ENCODE results near the gene KIAA0232. TPM values are rescaled to one million over a fixed set of nuclear protein-coding genes. Genes with fewer than 3 reads are reported as not detected.
A peak's percentile ranks its signal among the peaks of the same experiment; 100 is the strongest.

KIAA0232 gene
- total and polyA plus RNA-seq, 9 of the 15 experiments (the other 6 are each of a cell fraction or from before 2014, with no cell fraction given), result 3.5 to 17.4 (median 13.0) TPM

- TF ChIP-seq AFF4 (CRISPR knock-in tag; IDR thresholded peaks at IDR 0.05), result 0 out of 2 replicates have a peak, but pooled peaks have one; percentile 27
Measured at GRCh38 chr4:6909970-6910339, 127.4 kb downstream of the KIAA0232 start (continued).

- H3K9ac ChIP-seq (ENCODE audit: insufficient read depth in 1 of 2, low read depth in 2 of 2, low read length in 2 of 2), result peak overlapping the region; percentile 93 to 98
- under 1% methylated on average over 31 of the region's 31 CpGs for WGBS (ENCODE audit: insufficient coverage, low coverage, missing lambda C conversion rate)
- ChIA-PET POLR2A (interaction anchor here (0.6 to 3.9 kb wide), 11 partner anchors 13 to 272 kb away, joined by 3 to 17 read pairs (median 3); partner anchors contain the start of gene TADA2B), CTCF (ENCODE audit: low intra/inter-chr PET ratio) (interaction anchor here (0.6 to 1.4 kb wide), 3 partner anchors 16 to 160 kb away, joined by 3 to 6 read pairs (median 3); partner anchors contain the start of gene TADA2B)
- BruUV-seq (replicated peaks), result no TSS peak
- in situ Hi-C loops (cut with MboI), result no loop called here
- H3K27me3 ChIP-seq (ENCODE audit: control insufficient read depth in 2 of 2, insufficient read depth in 2 of 2, low read length in 2 of 2), result no peaks in the 10 kb centered on the region; a peak in 1 of 5 replicates
- ATAC-seq, result peak; percentile 31
- H3K79me2 ChIP-seq (ENCODE audit: control insufficient read depth, insufficient read depth, low read length), result peaks cover 62% of the 10 kb centered on the region
- no peaks in the 10 kb centered on the region for H3K9me1 ChIP-seq (ENCODE audit: control insufficient read depth, insufficient read depth, low read length)
- peak overlapping the region; percentile 88 for H3K4me2 ChIP-seq (ENCODE audit: insufficient read depth, low read length)
- H3K36me3 ChIP-seq (ENCODE audit: control insufficient read depth, insufficient read depth, low read length), result peaks cover 18% of the 10 kb centered on the region; the same call in 2 of the 3 replicates
- peaks cover 56 to 69% of the 10 kb centered on the region in 2 experiments for H3K4me1 ChIP-seq (replicated peaks in 1 of 2; ENCODE audit: control insufficient read depth in 2 of 2, insufficient read depth in 2 of 2, low read length in 2 of 2)
- peak overlapping the region; percentile 98 for H3K27ac ChIP-seq (ENCODE audit: extremely low read depth, low read depth, low read length)
- H4K20me1 ChIP-seq (replicated peaks; ENCODE audit: control insufficient read depth, insufficient read depth, low read length), result no peaks in the 10 kb centered on the region
- H3K4me3 ChIP-seq, result peak overlapping the region; percentile 94
- peak; percentile 29 for FAIRE-seq
- 0 out of 2 replicates have a peak overlapping the region, but pooled peaks have one; percentile 22 for H2AFZ ChIP-seq (ENCODE audit: low read depth, low read length)
- DNase-seq (ENCODE audit: extremely low read depth in 1 of 4, low spot score in 3 of 4), result peak; percentile 61 to 70 (median 67)
- no peaks in the 10 kb centered on the region for H3K9me3 ChIP-seq (replicated peaks; ENCODE audit: control insufficient read depth, insufficient read depth, low read depth, low read length)
- intact Hi-C loops (cut with micrococcal nuclease), result no loop called here
- TF ChIP-seq ZNF511 (CRISPR knock-in tag; IDR thresholded peaks at IDR 0.05), result 0 out of 2 replicates have a peak, but pooled peaks have one; percentile 27
- no peak for TF ChIP-seq FIP1L1 (IDR thresholded peaks at IDR 0.05; ENCODE audit: low read depth, low read length, poor library complexity, severe bottlenecking)
- TF ChIP-seq, protein P1, sequence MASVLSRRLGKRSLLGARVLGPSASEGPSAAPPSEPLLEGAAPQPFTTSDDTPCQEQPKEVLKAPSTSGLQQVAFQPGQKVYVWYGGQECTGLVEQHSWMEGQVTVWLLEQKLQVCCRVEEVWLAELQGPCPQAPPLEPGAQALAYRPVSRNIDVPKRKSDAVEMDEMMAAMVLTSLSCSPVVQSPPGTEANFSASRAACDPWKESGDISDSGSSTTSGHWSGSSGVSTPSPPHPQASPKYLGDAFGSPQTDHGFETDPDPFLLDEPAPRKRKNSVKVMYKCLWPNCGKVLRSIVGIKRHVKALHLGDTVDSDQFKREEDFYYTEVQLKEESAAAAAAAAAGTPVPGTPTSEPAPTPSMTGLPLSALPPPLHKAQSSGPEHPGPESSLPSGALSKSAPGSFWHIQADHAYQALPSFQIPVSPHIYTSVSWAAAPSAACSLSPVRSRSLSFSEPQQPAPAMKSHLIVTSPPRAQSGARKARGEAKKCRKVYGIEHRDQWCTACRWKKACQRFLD (CRISPR knock-in tag; IDR thresholded peaks at IDR 0.05), result 0 out of 2 replicates have a peak, but pooled peaks have one; percentile 18
- peak; percentile 46; the same call in 1 of the 2 replicates for TF ChIP-seq ZNF589 (CRISPR knock-in tag; IDR thresholded peaks at IDR 0.05; ENCODE audit: low read depth)
- peak; percentile 42; the same call in 1 of the 2 replicates for TF ChIP-seq ZNF431 (CRISPR knock-in tag; IDR thresholded peaks at IDR 0.05)
- 0 out of 2 replicates have a peak, but pooled peaks have one; percentile 19 for TF ChIP-seq SMAD4 (CRISPR knock-in tag; conservative IDR thresholded peaks at IDR 0.05)
- TF ChIP-seq SFPQ (IDR thresholded peaks at IDR 0.05; ENCODE audit: low read depth, low read length), result no peak
- peak in 1 of 2 experiments; percentile 62; a peak in 1 of 4 replicates for TF ChIP-seq SIN3A (IDR thresholded peaks at IDR 0.05; ENCODE audit: borderline replicate concordance in 2 of 2, control insufficient read depth in 1 of 2, low read depth in 2 of 2, low read length in 2 of 2)
Measured at GRCh38 chr4:6910340-6910959, 127.9 kb downstream of the KIAA0232 start.

Data from K562 (cell line).